HL-60/S4 (cell line): ENCODE data around the gene LINGO1.

Experiments
- in situ Hi-C: fragments of 300-500 bp; cut with MboI; formaldehyde crosslinking; loops from 2 replicates; pipeline ENCODE4 v1.14.3; 2022; ENCODE audit warnings: low sequenced_read_pairs

Gene LINGO1

DNA sequence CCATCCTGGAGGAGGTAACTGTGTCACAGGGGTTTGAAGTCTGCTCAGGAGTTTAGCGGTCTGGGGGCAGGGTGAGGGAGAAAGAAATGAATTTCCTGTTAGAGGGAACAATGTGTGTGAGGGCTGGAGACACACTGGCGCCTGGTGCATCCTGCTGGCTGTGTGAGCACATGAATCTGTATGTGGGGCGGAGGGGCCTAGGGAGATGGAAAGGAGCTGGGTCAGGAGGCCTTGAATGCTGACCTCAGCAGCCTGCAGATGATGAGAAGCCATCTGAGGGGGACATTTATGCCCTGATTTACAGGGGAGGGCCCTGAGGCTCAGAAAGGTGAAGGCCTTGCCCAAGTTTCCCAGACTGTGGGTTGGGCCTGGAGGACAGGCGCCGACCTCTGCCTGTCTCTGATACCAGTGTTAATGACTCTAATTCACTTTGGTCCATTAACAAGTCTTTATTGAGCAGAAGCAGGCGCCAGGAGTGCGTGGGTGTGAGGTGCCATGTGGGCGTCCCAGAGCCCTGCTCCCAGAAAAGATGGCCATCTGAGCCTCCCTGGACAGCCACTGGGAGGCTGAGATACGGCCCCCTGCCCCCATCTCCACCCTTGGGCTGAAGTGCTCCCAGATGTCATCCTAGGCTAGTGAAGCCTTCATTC lies 34.8 kb downstream of the LINGO1 start:
- in situ Hi-C loops, result no loop called here

DNA sequence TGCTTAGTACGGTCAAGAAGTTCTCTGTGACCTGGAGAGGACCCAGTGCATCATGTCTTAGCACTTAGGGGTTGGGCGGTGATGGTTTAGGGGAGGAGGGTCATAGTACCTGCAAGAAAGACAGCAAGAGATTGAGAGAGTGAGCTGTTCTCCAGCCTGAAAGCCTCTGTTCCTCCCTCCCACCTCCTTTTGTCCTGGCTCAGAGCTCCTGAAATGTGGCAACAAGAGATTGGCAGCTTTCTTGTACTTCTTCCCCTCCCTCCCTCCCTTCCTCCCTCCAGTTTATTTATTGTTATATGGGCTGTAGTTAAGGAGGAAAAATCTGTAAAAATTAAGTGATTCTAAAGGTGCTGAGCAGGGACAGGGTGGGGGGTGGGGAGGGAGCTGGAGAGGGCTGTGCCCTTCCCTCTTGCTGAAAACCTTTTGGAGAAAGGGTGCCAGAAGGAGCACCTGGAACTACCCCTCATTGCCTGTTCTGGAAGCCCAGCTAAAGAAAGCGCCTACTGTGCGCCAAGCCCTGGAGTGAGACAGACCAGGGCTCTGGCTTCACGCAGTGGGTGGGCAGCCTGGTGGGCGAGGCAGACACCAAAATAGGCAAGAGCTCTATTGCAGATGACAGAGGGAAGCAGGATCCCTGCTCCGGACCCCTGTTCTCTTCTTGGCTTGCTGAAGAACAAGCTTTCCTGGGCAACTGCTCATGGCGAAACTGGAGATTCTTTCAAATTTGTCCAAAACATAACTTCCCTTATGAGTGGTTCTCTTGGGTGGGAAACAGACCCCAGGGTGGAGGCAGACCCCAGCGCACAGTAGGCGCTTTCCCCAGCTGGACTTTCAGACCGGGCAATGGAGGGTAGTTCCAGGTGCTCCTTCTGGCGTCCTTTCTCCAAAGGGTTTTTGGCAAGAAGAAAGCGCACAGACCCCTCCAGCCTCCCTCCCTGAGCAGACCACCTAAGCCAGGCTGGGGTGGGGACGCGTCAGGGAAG lies 35.6 kb downstream of the LINGO1 start:
- in situ Hi-C loops, result no loop called here

DNA sequence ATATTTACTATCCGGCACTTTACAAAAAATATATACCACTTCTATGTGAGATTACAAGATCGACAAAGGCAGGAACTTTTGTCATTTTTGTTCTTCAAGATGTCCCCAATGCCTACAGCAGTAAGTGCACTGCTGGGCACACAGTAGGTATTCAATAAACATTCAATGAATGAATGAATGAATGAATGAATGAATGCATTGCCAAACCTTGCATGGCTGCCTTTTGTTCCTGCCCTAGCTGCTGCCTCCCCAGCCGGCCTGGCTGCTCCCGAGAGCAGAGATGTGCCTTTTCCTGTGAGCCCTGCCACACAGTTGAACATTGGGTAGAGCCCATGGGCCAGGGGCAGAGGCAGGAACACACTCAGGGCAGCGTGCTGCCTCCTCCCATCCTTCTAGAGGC lies 37.5 kb downstream of the LINGO1 start:
- in situ Hi-C loops, result no loop called here

DNA sequence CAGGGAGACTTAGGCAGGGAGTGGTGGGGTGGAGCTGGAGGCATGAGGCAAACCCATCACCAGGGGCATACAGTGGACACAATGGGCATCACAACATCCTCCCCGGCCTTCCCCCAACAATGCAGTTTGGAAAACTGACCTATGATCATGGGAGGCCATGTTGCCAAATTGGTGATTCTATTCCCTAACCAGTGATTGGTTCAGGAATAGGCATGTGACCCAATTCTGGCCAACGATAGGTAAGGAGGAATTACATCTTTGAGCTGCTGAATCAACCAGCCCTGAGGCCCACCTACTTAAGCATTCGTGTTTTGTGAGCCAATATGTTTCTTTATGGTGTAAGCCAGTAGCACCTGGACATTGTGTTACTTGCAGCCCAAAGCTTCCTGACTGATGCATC lies 40.0 kb downstream of the LINGO1 start:
- in situ Hi-C loops, result no loop called here

DNA sequence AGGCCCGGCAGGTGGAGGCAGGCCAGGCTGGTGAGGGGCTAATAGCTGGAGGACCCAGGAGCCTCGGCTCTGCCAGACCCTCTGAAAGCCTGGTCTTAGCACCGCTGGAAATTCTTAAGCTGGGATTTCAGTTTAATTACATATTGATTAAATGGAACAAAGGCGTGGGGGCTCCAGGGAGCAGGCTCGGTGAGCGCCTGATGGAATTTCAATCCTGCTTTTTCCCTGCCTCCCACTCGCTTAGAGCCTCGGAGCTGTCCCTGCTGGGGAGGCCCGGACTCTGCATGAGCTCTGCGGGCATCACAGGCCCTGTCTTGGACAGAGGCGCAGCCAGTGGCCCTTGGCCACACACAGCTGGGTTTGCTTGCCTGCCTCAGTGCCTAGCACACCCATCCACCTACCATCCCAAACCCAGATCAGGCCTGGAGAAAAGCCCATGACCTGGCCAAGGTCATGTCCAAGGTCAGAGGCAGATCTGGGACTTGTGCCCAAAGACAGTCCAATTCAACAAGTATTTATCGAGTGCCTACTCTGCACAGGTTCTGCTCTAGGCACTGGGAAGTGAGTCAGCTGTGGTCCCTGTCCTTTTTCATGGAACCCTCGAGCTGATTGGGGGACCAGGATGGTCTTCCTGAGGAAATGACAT lies 40.6 kb downstream of the LINGO1 start:
- in situ Hi-C loops, result no loop called here

DNA sequence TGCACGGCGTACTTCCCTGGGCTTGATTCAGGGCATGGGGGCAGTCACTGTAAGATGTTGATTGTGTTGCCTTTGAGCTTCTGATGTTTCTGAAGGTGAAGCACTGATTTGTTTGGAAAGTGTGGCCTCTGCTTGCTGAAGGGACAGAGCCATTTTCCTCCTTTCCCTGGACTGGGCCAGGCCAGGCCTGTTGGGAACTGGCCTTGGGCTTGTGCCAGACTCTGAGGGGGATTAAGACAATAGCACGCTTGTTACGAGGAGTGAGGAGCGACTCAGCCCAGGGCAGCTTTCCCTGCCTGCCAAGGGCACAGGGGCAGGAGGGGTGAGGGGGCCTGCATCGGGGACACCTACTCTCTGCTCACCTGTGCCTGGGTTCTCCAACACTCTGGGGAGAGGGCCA lies 42.9 kb downstream of the LINGO1 start:
- in situ Hi-C loops, result no loop called here

DNA sequence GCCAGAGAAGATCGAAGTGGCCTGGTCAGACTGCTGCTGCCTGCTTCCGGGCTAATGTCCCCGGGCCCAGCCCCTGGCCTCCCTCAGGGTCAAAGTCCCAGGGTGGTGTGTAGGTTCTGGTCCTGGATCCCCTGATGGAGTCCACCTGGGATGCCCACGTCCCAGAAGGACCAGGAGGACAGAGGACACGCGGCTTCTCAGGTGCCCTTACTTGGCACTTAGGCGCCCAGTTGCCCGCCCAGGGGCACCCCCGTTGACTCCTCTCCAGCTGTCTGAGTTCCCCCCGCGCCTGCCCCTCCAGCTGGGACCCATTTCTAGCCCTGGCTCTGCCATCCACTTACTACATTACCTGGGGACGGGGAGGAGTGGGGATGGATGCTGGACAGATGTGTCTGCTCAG lies 44.6 kb downstream of the LINGO1 start:
- in situ Hi-C loops, result no loop called here

DNA sequence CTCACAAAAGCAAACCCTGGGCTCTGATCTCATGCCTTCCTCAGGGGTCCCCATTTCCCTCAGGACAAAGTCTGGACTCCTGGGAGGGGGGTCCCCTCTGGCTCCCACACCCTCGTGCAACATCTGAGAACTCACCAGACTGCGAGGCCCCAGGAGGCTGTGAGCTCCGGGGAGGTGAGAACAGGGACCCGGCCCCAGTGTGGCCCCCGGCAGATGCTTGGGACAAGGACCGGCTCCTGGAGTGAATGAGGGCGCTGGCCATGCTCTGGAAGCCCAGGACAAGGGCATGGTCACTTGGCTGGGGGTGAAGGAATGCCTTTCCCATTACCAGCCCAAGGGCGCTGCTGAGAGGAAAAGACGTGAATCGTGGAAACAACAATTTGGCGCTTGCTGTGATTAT lies 48.0 kb downstream of the LINGO1 start:
- in situ Hi-C loops, result no loop called here

DNA sequence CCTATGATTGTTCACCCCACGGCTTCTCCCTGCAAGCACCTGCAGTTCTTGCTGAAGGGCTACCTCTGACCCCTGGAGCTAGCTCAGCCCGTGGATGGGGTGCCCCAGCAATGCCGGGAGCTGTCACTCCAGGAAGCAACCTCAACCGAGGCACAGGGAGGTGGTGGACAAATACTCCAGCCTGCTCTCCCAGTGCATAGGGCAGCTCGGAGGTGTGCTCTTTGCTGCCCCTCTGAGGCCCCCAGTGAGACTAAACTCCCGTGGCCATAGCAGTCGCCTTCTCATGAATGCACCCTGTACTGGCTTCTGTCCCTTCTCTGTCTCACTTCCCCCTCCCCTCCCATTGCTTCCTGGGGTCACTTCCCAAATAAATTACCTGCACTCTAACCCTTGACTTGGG lies 48.5 kb downstream of the LINGO1 start:
- in situ Hi-C loops, result no loop called here

DNA sequence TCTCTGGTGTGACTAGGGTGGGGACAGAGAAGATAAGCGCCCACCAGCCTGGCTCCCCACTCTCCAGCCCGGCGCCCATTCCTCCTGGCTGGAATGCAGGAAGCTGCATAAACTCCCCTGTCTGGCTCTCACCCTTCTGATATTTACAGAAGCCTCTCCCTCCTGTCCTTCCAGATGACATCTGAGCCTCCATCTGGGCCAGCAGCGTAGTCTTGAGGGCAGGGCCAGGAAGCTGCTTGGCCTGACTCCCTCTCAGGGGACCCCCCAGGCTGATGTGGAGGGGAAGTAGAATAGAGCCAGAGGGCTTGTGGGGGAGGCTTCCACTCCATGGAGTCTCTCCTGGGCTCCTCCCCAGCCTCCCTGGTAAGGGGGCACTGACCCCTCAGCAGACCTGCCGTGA lies 49.9 kb downstream of the LINGO1 start:
- in situ Hi-C loops, result no loop called here

DNA sequence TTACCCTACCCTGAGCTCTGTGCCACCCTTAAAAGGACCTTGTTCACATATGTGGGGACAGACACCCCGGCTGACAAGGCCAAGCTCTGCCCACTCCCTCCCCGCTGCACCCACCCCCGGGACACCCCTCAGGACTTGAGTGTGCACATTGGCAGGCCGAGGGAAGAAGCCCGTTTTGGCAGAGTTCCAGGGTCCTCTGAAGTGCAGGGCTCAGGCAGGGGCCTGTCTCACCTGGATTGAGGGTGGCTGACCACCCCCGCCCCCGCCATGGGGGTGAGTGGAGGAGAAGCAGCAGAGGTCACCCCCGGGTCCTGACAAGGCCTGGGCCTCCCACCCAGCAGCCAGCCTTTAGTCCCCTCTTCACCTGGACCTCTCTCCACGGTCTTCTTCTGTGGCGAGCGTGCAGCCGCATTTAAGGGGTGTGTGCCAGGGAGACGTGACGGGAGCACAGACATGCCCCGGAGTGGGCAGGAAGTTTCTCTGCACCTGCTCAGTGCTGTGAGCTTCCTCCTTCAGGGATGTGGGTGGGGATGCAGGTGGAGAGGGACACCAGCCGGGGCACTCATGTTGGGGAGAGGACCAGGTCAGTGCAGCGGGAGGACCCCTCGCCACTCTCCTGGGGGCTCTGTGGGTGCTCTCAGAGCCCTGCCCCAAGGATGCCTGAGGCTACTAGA lies 50.7 kb downstream of the LINGO1 start:
- in situ Hi-C loops, result no loop called here

DNA sequence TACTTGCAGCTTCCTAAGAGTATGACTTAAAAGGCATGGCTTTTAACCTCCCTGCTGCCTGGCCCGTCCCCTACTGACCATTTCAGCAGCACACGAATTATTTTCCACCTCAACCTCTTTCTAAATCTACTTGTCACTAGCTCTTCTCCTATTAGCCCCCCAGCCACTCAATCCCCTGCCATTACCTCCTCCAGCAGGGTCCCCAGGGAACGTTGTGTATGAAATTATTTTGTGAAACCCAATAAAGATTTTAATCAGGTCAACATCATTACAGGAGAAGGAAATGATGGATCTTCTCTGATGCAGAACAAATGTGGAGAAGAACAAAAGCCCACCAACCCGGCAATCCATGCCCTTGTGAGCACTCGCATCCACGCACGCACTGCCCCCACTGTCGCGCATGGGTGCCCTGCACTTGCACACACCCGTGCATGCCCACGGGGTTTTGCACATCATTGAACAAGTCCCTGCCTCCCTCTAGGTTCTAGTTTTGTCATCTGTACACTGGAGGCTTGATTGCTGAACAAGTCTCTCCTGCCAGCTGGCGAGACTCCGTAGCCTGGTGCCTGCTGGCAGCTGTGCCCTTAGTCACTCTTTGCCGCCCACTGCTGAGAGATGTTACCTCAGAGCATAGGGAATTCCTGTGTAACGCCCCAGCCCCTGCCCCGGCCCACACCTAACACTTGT lies 51.6 kb downstream of the LINGO1 start:
- in situ Hi-C loops, result no loop called here

DNA sequence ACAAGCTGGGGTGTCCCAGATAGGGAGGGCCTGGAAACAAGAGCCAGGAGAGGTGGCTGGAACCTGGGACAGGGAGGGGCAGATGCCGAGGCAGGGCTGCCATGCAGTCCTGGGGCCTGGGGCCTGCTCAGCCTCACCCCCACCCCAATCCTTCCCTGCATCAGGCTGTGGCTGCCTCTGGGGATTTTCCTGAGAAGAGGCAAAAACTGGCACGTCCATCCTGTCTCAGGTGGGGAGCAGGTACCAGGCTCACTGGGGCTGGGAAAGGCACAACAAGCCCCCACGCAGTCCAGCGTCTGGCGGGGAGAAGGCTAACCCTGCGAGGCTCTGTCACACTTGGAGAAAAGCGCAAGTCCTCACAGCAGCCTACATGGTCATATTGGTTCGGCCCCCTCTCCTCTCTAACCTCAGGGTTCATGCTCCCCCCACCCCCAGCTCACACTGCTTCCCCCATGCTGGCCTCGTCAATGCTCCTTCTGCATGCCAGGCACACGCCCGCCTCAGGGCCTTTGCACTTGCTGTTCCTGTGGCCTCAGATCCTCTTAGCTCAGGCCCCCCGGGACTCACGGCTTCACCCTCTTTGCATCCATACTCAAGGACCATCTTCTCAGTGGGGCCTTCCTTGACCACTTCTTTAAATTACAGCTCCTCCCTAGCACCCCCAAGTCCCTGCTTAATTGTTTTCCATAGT lies 53.1 kb downstream of the LINGO1 start:
- in situ Hi-C loops, result no loop called here

DNA sequence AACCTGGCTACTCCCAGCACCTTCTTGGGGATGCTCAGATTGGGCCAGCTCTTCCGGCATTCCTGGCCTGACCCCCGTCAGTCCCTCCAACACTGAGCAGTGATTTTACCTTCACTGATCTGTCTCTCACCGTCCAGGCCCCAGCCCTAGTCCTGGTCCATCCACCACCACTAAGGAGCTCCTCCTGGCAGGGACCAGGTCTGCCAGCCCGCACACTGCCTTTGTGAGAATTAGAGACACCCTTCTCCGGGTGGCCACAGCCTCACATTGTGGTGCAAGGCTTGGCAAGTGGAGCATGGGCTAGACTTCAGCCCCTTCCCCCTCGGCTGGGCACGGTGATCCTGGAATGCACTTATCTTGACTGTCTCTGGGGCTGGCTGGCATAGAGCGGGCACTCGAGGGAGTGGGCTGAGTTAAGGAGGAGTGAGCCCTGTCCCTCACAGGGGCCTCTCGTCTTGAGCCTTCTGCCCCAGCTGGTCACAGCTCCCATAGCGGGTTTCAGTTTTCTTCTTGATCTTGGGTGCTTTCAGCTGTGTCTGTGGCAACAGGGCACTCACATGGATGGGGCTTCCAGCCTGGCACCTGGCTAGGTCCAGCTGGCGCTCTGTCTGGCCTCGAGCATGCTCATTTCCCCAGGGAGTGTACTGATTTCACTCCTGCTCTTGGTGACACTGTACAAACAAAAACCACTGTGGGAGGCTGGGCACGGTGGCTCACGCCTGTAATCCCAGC lies 53.9 kb downstream of the LINGO1 start:
- in situ Hi-C loops, result no loop called here

DNA sequence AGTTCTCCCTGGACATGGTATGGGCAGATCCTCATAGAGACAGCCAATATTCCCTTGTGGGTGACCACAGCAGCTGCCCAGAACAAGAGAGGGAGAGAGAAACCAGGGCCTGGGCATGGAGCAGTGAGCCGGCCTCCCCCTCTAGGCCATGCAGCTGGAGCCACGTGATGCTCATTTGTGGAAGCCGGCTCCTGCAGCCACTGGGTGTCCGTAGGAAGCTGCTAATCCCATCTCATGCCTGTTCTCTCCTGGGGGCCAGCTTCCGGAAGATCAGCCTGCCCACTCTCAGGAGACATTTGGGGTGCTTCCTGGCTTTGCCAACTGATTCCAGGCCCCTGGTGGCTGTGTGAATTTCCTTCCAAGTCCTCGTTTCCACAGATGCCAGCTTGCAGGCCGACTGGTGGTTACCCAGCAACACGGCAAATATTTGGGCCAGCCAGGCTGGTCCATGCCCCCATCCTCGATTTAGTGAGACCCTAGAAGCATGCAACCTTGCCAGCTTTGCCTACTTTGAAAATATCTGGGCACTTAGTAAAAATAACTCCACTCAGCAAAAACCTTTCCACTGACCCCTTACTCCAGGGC lies 55.3 kb downstream of the LINGO1 start:
- in situ Hi-C loops, result no loop called here

DNA sequence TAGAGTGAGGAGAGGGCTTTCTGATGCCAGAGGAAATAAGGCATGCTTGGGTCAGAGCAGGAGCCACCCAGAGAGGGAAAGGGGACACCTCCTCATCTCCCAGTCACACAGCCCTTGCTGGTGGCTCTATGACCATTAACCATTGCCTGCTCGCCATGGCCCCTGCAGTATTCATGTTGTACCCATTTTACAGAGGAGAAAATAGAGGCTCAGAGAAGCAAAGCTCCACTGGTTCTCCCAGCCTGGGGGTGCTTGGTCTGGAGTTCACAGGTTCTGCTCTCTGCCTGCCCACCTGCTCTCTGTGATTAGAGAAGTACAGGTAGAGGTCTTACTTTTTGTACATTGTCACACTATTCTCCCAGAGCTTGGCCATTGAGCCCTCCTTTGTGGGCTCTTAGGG lies 56.2 kb downstream of the LINGO1 start:
- in situ Hi-C loops, result no loop called here

DNA sequence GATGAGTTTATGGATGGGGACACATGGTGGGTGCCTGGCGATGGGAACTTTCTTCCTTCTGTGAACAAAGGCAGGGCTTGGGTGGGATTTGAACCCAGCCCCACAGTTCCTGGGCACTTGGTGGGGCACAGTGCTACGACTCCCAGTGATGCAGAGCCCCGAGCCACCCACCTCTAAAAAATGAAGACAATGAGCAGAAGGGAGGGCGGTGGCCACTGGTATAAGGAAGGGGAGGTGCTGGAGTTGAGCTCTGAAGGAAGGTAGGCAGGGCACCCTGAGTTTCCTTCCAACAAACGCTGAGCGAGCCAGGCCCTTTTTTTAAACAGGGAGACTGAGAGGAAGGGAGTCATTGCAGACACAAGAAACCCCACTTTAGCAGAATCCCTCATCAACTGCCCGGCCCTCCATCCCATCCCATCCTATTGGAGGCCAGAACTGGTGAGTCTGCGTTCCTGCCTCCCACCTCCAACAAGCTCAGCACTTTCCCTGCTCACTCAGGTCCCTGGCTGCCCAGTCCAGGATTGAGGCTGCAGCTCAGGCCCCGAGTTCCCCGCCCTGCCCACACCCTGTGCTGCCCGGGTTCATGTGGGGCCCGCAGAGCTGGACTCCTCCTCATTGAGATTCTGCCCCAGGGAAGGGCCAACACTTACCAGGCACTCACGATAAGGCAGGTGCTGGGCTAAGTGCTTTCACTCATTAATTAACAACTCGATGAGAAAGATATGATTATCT lies 57.3 kb downstream of the LINGO1 start:
- in situ Hi-C loops, result no loop called here

DNA sequence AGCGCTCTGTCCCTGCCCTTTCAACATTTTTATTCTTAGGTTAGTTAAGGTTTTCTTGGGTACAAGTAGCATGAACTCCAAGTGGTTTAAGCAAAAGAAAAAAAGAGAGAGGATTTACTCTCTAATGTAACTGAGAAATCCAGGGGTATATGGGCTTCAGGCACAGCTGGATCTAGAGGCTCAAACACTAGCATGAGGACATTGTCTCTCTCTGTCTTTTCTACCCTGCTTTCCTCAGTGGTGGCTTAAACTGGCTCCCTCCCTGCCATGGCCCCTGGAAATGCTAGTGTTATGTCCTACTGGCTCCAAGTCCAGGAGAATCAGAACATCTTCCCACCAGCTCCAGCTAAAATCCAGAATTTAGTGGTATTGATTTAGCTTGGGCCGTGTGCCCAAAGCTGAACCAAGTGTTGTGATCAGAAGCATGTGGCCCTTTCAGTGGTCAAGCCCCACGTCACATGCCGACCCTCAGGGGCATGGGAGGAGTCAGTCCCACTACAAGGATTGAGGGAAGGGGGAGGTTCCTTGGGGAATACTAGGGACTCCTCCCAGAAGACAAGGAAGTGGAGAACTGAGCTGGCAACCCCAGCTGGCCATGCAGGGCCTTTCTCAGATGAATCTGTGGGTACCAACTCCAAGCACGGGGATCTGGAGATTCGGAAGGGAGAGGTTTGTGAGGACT lies 58.0 kb downstream of the LINGO1 start:
- in situ Hi-C loops, result no loop called here
